Amniotic epithelial cell (primary cell): Measurements from ENCODE around the gene RPS6KA2.

Experiments used
- DNase-seq: peaks from one replicate; pipeline ENCODE4 v3.0.0-alpha.2; 2010; ENCODE audit warnings: low read depth

RPS6KA2 gene

DNA sequence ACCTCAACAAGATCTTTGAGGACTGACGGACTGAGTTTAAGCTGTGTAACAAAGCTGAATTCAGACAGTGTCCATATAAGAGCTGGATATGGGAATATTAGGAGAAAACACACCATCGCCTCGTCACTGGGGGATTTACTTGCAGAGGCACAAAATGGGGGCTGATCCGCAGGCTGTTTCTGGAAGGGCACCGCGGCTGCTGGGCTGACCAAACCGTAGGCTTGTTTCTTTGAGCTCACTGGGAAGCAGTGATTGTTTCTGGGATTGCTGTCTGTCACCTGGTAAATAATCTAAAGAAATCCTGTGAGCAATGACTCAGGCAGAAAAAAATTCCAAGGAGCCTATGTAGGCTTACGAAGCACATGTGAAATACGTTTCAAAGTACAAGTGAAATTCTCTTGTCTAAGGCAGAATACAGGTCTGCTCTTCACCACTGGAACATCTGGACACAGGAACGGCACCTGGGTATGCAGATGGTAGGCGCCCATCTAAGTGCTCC, 180.4 kb downstream of the RPS6KA2 start:
- DNase-seq = peak; percentile 74

DNA sequence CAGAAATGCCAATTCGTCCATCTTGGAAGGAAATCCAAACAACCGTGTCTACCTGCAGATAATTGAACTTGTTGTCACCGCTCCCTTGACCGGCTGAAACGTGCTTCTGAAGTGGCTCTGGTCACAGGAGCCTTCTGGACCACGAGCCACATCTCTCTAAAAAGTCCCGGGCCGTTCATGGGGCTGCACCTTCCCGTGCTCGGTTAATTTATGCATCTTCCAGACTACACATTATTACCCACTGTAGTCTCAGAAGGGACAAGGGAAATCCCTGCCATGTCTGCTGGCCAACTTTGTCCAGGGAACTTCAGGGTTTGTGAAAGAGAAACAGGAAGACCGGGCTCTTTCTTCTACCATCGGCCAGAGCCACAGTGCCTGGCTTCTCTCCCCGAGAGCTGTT, 180.9 kb downstream of the RPS6KA2 start:
- no peak for DNase-seq

DNA sequence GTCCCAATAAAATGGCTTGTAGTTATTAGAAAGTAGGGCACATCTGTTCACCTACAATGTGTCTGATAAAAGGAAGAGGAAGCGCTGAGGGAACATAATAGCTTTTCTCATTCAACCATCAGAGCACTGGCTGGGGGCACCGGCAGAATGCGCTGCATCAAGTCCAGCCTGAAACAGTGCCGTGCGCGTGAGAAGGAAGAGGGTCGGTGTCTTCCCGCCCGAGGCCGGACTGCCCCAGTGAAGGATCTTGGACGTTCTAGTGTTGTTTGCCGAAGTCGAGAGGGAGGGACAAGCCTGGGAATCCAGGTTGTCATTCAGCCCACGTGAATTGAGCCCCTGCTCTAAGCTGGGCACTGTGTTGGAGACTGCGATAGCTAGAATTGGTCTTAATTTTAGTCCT, 182.6 kb downstream of the RPS6KA2 start:
- DNase-seq = no peak

DNA sequence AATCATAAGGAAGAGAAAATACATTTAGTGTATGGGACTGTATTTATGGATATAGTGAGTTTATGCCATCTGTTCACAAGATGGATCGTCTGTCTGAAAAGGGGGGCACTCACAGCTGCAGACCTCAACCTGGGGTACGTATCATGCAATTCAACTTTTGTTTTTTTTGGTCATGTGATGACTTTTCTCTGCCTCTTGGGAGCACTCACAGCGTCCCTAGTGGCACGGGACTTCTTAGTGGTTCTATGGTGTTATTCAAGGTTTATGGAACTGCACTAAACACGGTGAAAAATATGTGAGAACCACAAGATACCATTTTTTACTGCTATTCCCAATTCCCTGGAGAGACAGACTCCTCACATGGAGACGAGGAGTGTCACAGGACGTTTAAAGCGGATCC, 183.9 kb downstream of the RPS6KA2 start:
- DNase-seq = no peak

DNA sequence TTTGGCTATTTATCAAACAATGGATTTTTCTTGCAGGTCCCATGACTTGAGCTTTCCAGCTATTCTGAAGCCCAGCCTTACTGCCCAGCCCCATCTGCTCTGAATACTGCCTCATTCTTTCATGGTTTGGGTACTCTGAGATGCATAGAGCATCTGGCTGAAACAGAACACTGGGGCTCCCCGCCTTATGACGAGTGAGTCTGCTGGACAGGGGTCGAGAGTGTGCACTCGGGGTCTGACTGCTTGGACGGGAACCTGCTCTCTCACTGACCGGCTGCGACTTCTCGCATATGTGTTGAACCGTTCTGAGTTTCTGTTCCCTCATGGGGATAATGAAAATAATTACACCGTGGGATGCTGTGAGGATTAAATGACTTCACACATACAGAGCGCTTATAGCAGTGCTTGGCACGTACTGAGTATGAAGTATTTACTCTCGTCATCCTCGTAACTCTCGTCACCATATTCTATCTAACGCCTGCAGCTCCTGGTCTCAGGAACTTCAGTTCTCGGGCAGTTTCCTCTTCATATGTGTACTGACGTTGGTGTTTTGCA, 184.8 kb downstream of the RPS6KA2 start:
- DNase-seq = no peak

DNA sequence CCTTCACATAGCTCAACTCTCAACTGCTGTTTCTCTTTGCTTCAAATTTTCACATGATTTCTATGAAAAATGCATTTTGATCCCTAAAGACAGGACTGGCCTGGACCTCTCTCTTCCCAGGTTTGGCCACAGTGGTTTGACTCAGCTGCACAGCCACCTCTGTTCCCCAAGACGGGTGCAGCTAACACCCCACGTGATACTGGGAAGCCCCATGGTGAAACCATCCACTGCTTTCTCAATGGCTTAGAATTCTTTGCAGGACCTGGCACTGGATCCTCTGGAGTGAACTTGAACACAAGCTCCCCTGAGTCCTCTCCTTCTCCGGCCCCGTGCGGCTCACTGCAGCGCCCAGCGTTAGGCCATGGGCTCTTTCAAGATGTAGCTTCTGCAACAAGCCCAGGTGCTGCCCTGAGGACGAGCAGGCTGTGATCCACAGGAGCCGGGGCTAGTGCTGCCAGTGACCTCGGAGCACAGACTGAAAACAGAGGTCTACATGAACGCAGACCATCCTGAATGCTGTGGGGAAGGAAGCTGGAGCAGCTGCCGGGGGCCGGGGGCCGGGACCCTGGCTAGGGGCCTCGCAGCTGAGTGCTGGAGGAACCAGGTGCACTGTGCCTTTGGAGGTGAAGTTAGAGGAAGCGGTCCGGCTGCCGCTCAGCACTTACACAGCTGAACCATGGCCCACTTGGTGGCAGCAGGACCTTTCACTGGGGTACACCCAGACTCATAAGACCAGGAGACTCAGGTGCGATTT, 185.5 kb downstream of the RPS6KA2 start:
- DNase-seq = no peak

DNA sequence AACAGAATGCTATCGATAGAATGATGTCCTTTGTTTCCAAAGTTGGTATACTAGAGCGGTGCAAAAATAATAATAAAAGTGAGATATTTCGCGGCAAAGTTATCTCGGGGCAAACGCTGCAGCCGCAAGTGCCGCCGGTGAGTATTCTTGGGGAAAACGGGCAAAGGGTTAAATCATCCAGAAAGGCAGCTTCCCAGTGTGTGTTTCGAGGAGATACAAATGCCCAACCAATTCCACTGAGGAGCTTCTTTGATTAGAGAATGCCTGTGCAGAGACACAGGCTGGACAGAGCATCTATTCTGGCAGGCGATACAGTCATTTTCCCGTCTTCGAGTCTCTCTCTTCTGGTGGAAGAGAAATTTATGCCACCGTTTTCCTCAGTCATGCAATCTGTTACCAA, 186.3 kb downstream of the RPS6KA2 start:
- no peak for DNase-seq

DNA sequence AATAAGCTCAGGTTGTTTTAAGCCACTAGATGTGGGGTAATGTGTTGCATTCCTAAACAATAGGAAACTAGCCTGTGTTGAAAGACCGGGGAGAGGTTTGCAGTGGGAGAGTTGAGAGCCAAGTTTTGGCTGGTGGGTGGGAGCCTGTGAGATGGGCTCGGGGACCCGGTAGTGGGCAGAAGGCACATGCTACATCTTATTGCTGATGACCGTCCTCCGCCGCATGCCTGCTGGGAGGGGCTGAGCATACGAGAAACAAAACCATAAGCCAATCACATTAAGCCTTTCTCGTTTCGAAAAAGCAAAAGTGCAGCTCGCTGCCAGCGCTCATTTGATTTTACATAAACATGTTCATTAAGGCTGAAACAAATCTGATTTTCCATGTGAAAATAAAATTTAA, 186.9 kb downstream of the RPS6KA2 start:
- no peak for DNase-seq

DNA sequence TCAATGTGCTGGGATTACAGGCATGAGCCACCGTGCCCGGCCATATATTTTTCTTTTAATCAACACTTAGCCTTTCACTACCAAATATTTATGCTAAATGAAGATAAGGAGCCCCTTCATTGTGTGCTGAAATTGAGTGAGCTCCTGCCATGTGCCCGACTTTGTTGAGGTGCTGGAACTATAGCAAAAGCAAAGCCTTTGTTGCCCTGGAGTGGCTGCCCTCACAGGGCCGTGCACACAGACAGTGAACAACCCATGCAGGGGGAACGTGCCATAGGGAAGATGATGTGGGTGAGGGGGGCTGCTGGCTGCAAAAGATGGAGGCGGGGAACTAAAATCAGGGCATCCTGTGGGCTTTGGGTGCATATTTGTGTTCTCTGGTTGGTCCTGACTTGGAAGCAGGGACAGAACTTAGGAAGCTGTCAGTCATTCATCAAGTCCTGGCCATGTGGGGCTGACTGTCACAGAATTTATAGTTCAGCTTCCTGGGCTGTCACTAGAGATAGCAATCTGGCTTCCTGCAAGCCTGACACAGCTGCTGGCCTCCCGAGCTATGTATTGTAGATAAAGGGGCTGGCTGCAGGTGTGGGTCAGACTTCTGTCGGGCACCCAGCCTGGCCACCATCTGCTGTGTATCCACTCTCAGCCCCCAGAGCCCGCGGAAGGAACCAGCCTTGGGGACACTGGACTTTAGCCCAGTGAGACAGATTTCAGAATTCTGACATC, 187.5 kb downstream of the RPS6KA2 start:
- DNase-seq = no peak

DNA sequence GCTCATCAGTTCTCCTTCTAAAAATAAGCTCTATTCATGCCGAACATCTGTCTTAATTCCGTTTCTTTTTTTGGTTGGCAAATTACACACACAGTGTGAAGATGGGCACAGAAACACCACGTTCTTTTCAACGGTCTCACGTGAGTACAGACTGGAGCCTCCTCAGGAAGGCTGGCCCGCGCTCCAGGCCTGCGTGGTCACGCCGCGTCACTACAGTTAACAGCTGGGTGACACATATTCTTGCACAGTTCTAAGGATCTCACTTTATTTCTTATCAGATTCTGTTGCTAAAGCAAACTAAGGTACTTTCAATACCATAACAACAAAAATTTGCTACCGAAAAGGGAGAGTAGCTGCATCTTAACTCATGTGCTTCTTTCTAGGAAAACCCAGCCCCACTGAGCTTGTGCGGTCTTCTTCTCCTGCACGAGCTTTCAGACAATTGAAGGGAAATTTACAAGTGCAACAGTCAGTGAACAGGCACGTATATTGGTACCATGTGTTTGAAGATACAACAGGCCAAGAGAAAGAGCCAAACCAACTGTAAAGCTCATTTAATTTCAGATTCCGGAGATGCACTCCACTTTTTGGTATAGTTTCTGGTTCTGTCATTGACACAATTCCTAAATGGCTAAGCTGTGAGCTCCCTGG, 188.7 kb downstream of the RPS6KA2 start:
- no peak for DNase-seq

DNA sequence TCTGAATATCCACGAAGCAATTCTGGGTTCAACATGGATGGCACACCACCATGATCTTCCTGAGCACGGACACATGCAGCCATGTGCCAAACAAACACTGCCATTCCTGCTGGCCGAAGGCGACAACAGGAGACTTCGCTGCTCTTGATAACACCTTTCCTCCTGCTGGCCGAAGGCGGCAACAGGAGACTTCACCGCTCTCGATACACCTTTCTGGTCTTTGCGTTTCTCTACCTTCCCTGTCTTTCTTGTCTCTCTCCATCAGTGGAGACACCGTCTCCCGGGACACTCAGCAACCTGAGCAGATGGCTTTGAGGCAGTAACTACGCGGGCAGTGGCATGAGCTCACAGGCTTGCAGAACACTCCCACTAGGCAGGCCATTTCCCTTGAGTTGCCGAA, 189.4 kb downstream of the RPS6KA2 start:
- no peak for DNase-seq

DNA sequence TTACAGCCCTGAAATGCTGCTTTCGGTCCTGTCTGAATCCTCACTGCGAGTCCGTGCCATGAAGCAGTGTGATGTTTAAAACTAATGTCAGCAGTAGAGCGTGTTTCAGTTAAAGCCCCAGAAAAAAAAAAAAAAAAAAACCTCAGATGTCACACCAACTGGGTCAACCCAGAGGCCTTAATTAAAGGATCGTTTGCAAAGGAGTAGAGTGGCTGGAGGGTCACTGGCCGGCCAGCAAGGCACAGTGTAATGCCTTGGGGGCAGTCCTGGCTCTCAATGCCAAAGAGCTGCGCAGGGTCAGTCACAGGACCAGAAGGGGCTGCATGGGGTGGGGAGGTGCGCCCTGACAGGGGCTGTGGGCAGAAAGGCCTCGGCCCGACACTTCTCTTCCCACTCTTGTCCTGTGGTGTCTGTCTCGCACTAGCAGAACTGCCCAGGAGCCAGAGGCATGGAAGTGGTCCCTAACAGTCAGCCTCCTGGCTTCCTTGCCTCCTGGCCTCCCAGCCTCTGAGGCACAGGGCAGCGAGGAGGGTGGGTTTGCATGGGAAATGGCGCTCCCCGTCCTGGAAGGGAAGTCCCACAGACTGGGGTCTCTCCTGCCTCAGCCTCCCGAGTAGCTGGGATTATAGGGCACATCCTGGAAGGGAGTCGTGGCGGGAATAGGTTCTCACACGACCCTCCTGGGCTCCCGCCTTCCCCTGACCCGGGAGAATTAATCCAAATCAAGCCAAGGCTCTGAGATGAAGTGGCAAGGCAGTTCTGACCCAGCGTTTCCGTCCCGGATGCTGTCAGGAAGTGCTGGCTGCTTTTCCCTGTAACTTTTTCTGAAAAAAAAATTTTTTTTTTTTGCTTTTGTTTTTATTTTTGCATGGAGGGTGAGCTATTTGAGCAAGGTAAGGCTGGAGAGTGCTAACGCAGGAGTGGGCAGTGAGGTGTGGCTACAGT, 190.6 kb downstream of the RPS6KA2 start:
- DNase-seq = no peak

DNA sequence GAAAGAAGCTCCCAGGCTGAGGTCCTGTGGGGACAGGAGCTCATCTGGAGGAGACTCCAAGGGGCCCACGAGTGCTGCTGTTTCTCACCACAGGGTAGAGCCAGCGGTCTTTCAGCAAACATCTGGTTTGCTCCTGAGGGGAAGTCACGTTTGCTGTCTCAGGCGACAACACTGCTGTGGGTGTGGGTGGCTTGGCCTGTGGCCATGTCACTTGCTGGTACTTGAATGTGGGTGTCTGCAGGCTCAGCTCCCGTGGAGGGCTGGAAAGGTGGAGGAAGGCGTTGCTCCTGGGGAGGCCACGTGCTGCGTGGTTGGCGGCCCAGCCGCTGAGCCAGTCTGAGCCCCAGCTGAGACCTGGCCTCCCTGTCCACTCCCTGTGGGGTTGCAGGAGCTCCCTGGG, 191.5 kb downstream of the RPS6KA2 start:
- no peak for DNase-seq

DNA sequence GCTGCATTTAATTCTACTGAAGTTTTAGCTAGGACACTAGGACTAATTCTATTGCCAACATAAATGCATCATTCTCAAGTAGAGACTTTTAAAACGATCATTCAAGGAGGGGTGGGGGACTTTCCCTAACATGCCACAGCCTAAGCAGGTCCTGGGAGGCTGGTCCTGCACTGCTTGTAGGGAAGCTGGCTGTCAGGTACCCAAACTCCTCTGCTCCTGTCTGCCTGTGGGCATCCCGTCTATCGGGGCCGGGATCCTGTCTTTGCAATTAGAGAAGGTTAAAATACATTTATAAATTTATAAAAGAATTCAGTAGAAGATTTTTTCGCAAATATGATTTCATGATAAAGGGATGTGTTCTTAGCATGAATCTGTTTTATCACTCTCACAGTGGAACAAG, 192.7 kb downstream of the RPS6KA2 start:
- no peak for DNase-seq

DNA sequence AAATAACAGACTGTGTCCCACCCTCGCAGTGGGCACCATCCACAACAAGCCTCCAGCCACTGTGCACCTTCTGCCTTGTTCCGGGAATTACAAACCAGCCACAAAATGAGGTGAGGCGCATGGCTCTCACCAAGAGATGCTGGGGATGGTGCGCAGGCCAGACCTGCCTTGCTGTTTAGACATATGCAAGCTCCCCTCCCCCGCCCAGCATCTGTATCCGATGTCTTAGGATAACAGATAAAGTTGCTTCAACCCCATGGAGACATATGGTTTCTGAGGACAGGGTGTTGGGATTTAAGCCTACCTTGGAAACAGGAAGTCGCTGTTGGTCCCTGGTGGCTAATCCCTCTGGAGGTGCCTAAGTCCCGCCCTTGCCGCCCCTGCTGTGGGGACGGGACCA, 194.0 kb downstream of the RPS6KA2 start:
- DNase-seq = no peak

DNA sequence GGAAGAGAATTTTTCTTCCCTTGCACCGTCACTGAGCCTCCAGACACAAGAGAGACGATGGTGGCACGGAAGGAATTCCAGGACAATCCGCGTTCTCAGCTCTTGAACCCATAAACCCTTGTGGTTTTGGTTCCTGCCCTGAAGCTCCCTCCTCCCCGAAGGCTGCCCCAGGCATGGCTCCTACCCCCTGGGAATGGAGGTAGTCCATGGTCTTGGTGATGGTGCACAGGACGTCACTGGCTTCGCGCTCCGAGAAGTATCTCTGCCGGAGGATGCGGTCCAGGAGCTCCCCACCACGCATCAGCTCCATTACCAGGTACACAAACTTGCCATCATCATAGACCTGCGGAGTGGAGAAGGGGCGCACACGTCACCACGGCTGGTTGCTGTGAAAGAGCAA, 196.8 kb downstream of the RPS6KA2 start:
- no peak for DNase-seq

DNA sequence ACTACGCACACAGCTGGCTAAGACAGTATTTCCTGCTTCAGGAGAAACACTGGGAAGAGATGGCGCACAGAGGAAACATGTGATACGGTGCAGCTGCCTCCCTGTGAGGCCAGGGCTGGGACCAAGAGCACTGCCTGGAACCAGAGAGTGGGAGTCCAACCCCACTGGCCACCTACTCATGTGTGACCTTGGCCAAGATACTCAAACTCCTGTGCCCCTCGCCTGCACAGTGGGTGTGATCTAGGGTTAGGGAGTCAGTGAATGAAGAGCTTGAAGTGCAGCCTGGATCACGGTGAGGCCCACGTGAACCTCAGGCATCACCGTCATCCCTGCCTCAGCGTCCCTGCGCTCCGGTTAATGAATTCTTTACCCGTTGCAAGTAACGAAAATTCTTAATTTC, 202.6 kb downstream of the RPS6KA2 start:
- no peak for DNase-seq

DNA sequence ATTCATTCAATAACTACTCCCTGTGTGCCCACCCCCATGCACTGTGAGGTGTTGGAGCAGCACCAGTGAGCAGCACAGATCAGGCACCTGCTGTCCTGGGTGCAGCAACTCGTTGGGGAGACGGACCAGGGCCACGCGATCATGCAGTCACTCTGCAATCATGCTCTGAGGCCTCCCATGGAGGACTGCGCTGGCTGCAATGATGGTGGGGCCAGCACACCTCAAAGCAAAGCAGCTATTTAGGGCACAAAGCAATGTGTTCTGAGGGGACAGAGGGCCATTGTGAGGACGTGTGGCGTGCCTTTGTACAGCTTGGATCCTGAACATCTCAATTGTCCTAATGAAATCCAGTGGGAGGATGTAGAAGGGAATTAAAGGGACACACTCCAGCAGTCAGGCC, 203.3 kb downstream of the RPS6KA2 start:
- no peak for DNase-seq

DNA sequence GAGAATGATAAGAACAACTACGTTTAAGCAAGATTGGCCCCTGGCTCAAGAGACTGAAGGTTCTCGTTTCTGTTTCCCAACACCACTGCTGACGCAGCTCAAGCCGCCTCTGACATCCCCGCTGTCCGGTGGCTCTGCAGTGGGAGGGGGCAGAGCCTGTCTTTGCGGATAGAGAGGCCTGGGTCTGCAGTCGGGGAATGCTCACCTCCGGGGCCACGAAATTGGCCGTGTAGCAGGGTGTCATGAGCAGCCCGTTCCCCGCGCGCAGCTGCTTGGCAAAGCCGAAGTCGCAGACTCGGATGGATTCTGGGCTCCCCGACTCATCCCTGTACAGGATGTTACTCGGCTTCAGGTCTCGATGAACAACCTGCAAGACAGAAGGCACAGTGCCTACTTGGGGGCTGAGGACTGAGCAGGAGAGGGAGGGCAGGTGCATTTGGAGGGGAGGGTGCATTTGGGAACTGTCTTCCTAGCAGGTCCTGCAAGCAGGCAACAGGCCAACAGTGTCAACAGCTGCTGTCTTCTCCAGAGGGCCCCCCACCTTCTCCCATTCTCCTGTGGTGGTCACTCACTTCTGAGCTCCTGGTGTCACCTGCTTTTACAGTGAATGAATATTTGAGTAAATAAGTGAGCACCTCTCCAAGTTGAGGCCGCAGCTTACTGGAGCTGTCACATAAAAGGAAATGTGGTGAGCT, 203.9 kb downstream of the RPS6KA2 start:
- DNase-seq = no peak

DNA sequence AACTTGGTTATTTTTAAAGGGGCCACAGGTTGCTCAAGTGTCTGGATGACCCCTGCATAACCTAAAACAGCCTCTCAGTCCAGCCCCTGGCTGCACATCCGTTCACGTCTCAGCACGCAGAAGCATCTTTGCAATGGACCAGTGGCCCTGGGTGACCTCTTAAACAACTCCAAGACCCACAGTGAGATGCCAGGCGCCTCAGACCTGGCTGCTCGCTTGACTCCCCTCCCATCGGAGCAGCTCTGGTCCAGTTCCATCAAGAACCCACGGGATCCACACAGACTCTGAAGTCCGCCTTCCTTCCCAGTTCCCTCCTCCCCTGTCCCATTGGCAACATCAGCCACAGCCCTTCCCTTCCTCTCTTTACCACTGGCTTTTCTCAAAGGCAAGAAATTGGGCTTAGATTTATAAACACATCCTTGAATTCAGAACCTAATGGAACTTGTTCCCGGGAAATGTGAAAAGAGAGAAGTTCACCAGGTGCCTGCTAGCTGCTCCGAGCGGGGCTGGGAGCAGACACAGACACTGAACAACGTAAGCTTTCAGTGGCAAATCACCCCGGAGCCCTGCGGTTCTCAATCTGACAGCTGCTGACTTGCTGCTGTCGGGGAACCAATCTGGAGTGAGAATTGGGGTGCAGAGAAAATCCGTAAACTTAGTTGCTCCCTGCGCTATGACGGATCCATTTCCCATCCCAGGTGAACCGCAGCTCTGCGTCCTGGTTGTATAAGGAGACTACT, 204.7 kb downstream of the RPS6KA2 start:
- DNase-seq = no peak
